ENCODE measurements around the gene CHCHD3.

Gene CHCHD3

DNA sequence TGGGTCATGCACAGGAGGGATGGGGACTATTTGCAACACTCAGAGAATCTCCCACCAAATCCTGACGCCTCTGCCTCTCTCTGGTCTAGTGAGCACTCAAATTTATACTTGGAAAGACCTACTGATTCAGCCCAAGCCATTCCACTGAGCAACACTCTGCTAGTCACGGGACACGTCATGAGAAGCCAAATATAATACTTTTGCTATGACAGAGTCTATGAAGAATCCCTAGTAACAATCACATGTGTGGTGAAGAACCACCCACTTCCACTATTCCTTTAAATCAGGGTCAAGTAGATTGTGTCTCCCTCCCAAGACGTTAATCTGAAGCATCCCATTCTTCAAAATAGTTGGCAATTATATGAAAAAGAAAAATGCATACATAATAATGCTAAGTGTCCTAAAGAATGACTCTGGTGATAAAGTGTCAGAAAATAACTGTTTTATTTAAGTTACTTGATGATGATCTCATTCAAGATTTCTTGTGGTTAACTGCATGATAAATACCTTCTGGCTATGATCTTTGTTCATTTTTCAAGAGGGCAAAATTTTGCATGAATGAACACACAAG, 28.5 kb downstream of the CHCHD3 start:
- Histone ChIP-seq H3K9ac (ENCODE audit: low read length) (no peak overlapping the region), H3K9me3 (ENCODE audit: low read length) (no peaks in the 10 kb centered on the region), H3K36me3 (ENCODE audit: insufficient read depth, low read length) (no peaks in the 10 kb centered on the region), H3K4me3 (ENCODE audit: low read depth in 1 of 2, low read length in 2 of 2) (no peak overlapping the region), H3K27me3 (ENCODE audit: control insufficient read depth in 1 of 2, insufficient read depth in 2 of 2, low read length in 2 of 2) (no peaks in the 10 kb centered on the region), H3K27ac (ENCODE audit: low read depth, low read length) (no peak overlapping the region), H3K4me1 (ENCODE audit: insufficient read depth, low read length) (peaks cover 35% of the 10 kb centered on the region)

DNA sequence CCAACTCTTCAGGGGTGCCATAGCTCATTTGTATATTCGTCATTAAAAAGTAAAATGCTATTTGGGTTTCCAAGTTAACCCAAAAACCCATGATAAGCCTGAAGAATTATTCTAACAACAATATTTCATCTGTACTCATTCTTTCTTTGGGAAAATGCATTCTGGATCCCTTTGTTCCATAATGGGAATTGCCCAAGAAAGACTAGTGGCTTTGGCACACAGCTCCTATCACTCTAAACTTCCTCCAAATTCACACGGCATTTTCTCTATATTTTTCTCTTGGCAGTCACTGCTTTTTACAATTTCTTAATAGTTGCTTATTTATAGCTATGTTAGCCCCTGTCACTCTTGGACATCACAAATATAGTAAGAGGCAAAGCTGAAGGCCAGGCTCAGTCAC, 29.1 kb downstream of the CHCHD3 start:
- no peaks in the 10 kb centered on the region for H3K27me3 ChIP-seq (ENCODE audit: control insufficient read depth in 1 of 2, insufficient read depth in 2 of 2, low read length in 2 of 2)
- no peak overlapping the region for H3K9ac ChIP-seq (ENCODE audit: low read length)
- H3K4me3 ChIP-seq (ENCODE audit: low read depth in 1 of 2, low read length in 2 of 2): no peak overlapping the region
- no peaks in the 10 kb centered on the region for H3K36me3 ChIP-seq (ENCODE audit: insufficient read depth, low read length)
- H3K4me1 ChIP-seq (ENCODE audit: insufficient read depth, low read length): peaks cover 35% of the 10 kb centered on the region
- H3K27ac ChIP-seq (ENCODE audit: low read depth, low read length): no peak overlapping the region
- no peaks in the 10 kb centered on the region for H3K9me3 ChIP-seq (ENCODE audit: low read length)

DNA sequence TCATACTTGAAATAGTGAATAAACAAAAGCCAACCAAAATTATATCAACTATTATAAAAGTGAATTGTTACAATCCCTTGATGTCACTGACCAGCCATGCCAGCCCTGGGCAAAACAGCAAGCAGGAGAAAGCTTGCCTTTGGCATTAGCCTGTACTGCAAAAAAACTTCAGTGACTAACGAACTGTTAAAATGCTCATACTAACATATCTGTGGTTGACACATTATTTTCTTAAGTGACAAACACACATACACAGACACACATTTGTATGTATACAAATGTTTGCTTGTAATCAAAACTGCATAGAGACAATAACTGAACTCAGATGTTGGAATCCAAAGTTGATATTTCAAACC, 29.5 kb downstream of the CHCHD3 start:
- Histone ChIP-seq H3K9ac (ENCODE audit: low read length) (no peak overlapping the region), H3K4me1 (ENCODE audit: insufficient read depth, low read length) (peaks cover 35% of the 10 kb centered on the region), H3K27ac (ENCODE audit: low read depth, low read length) (no peak overlapping the region), H3K9me3 (ENCODE audit: low read length) (no peaks in the 10 kb centered on the region), H3K4me3 (ENCODE audit: low read depth in 1 of 2, low read length in 2 of 2) (no peak overlapping the region), H3K36me3 (ENCODE audit: insufficient read depth, low read length) (no peaks in the 10 kb centered on the region), H3K27me3 (ENCODE audit: control insufficient read depth in 1 of 2, insufficient read depth in 2 of 2, low read length in 2 of 2) (no peaks in the 10 kb centered on the region)

DNA sequence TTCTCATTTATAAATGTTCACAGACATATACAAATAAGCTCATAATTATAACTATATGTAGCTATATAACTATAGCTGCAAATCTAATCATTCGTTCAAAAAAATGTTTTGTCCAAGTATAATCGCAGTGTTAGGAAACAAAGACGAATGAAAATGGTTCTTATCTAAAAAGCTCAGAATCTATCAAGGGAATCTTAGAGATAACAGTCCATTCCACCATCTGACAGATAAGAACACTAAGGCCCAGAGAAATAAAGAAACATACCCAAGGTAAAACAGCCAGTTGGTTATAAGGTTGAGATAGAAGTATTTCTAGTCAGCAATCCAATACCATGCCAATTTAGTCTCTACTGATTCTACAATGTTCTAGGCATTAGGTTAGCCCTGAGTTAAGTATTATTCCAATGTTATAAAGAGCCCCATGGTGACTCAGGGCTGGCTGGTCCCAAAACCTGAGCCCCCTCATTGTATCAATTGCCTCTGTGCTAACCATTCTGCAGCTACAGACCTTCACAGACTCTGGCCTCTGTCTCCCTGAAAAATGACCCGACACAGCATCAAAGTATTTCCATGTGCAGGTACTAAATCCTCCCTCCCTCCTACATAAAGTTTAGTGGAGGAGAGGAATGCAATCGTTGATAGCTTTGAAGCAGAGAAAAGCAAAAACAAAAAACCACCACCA, 30.0 kb downstream of the CHCHD3 start:
- Histone ChIP-seq H3K9ac (ENCODE audit: low read length) (no peak overlapping the region), H3K27me3 (ENCODE audit: control insufficient read depth in 1 of 2, insufficient read depth in 2 of 2, low read length in 2 of 2) (no peaks in the 10 kb centered on the region), H3K9me3 (ENCODE audit: low read length) (no peaks in the 10 kb centered on the region), H3K4me1 (ENCODE audit: insufficient read depth, low read length) (peaks cover 35% of the 10 kb centered on the region), H3K36me3 (ENCODE audit: insufficient read depth, low read length) (no peaks in the 10 kb centered on the region), H3K4me3 (ENCODE audit: low read depth in 1 of 2, low read length in 2 of 2) (no peak overlapping the region), H3K27ac (ENCODE audit: low read depth, low read length) (no peak overlapping the region)

DNA sequence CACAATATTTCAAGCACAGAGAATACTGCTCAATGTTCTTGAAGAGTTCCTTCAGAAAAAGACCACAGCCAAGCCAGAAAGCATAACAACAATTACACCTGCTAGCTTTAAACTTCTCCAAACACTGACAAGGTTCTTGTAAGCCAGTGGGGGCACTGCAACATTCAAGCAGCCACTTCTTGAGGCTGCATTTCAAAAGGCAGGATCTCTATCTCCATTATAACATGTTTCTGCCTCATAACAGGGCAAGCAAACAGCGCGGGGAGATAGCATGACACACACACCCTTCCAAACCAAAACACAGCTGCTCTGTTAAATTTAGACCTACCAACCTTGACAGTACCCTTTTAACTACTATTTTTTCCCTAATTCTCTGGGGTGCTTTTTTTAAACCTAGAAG, 30.8 kb downstream of the CHCHD3 start:
- peaks cover 30% of the 10 kb centered on the region for H3K4me1 ChIP-seq (ENCODE audit: insufficient read depth, low read length)
- H3K27me3 ChIP-seq (ENCODE audit: control insufficient read depth in 1 of 2, insufficient read depth in 2 of 2, low read length in 2 of 2): no peaks in the 10 kb centered on the region

DNA sequence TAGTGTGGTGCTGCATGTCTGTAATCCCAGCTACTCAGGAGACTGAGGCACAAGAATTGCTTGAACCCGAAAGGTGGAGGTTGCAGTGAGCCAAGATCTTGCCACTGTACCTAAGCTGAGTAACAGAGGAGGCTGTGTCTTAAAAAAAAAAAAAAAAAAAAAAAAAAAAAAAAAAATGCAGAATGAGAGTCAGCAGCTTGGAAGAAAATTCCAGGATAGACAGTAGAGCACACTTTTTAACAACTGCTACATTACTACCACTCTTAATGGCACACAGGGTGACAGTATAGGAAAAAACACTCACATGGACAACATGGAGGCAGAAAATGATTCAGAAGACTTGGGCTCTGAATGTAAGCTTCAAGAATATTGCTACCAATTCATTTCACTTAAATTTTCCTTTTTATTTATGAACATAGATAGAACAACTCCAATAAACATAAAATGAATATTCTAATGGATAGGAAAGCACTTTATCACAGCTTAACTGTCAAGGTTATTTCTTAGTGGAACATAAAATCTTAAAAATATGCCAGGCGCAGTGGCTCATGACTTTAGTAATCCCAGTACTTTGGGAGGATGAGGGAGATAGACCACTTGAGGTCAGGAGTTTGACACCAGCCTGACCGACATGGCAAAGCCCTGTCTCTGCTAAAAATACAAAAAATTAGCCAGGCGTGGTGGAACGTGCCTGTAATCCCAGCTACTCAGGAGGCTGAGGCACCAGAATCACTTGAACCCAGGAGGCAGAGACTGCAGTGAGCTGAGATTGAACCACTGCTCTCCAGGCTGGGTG, 31.5 kb downstream of the CHCHD3 start:
- no peaks in the 10 kb centered on the region for H3K27me3 ChIP-seq (ENCODE audit: control insufficient read depth in 1 of 2, insufficient read depth in 2 of 2, low read length in 2 of 2)
- no peak overlapping the region for H3K27ac ChIP-seq (ENCODE audit: low read depth, low read length)
- peaks cover 27% of the 10 kb centered on the region for H3K4me1 ChIP-seq (ENCODE audit: insufficient read depth, low read length)
- no peak overlapping the region for H3K9ac ChIP-seq (ENCODE audit: low read length)
- H3K9me3 ChIP-seq (ENCODE audit: low read length): no peaks in the 10 kb centered on the region
- H3K4me3 ChIP-seq (ENCODE audit: low read depth in 1 of 2, low read length in 2 of 2): no peak overlapping the region
- H3K36me3 ChIP-seq (ENCODE audit: insufficient read depth, low read length): no peaks in the 10 kb centered on the region

More for the DNA sequence above, 30.8 kb downstream of the CHCHD3 start:
- no peak overlapping the region for H3K9ac ChIP-seq (ENCODE audit: low read length)
- no peak overlapping the region for H3K27ac ChIP-seq (ENCODE audit: low read depth, low read length)
- H3K4me3 ChIP-seq (ENCODE audit: low read depth in 1 of 2, low read length in 2 of 2): no peak overlapping the region
- H3K9me3 ChIP-seq (ENCODE audit: low read length): no peaks in the 10 kb centered on the region
- no peaks in the 10 kb centered on the region for H3K36me3 ChIP-seq (ENCODE audit: insufficient read depth, low read length)

DNA sequence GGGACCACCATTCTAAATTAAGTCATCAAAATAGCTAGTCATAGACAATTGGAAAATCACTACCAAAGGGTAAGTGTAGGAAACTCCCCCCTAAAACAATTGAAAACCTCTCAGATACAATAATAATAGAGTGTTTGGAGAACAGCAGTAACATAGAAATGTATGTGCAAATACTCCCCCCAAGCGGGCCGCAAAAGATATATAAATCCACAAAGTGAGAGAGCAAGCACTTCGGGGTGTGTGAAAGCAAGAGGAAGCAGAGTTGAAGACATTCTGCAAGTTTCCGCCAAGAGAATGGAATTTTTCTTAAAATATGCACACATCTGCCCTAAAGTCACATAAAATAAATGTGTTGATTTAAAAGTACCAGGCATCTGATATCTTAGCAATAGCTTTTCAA, 33.3 kb downstream of the CHCHD3 start:
- no peak overlapping the region for H3K9ac ChIP-seq (ENCODE audit: low read length)
- no peak overlapping the region for H3K4me3 ChIP-seq (ENCODE audit: low read depth in 1 of 2, low read length in 2 of 2)
- H3K27me3 ChIP-seq (ENCODE audit: control insufficient read depth in 1 of 2, insufficient read depth in 2 of 2, low read length in 2 of 2): no peaks in the 10 kb centered on the region
- H3K9me3 ChIP-seq (ENCODE audit: low read length): no peaks in the 10 kb centered on the region
- H3K36me3 ChIP-seq (ENCODE audit: insufficient read depth, low read length): no peaks in the 10 kb centered on the region
- peaks cover 21% of the 10 kb centered on the region for H3K4me1 ChIP-seq (ENCODE audit: insufficient read depth, low read length)
- H3K27ac ChIP-seq (ENCODE audit: low read depth, low read length): no peak overlapping the region

DNA sequence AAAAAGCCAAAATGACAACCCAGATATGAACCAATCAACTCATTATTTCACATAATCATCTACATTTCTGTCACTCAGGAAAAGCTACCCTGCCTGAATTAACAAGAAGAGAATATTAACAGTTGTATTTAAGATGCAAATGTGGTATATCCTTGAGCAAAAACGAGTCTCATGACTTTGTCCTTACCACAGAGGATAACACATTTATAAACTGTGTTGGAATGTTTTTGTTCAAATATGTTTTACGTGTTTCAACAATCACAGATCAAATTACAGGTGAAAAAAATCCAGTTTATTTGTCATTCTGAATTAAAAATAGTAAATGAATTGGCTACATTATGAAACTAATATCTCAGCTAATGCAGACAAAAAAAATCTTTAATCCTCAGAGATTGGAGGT, 34.6 kb downstream of the CHCHD3 start:
- H3K9me3 ChIP-seq (ENCODE audit: low read length): no peaks in the 10 kb centered on the region
- H3K27ac ChIP-seq (ENCODE audit: low read depth, low read length): no peak overlapping the region
- H3K9ac ChIP-seq (ENCODE audit: low read length): no peak overlapping the region
- peaks cover 8% of the 10 kb centered on the region for H3K4me1 ChIP-seq (ENCODE audit: insufficient read depth, low read length)
- no peaks in the 10 kb centered on the region for H3K27me3 ChIP-seq (ENCODE audit: control insufficient read depth in 1 of 2, insufficient read depth in 2 of 2, low read length in 2 of 2)
- H3K4me3 ChIP-seq (ENCODE audit: low read depth in 1 of 2, low read length in 2 of 2): no peak overlapping the region
- no peaks in the 10 kb centered on the region for H3K36me3 ChIP-seq (ENCODE audit: insufficient read depth, low read length)

DNA sequence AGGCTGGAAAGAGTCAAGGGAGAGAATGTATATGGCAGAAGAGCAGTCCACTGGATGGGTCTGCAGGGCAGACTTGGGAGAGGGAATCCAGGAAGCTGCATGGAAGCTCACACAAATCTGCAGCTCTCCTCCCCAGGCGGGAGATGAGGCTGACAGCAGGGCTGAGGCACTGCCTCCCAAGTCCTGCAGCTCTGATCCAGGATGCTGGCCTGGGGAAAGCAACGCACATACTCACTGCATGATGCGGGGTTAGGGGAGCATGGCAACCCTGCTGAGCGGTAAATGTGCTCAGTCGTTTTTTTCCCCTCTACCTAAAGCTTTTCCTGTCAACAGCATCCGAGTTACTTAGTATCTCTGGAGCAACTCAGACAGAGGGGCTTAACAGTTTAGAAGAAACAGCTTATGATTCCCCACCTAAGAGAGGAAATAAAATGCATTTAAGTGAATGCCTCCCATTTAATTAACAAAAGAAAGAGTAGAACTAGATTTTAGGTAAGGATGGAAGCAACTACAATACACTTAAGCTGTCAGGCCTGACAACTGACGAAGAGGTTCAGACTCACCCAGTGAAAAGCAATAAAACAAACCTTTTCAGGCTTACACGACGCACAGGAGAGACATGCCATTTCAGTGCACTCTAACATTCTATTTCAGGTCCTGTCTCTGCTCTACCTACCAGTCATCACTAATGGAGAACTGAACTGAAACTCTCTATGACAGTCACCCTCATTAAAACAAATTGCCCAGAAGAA, 37.0 kb downstream of the CHCHD3 start:
- no peak overlapping the region for H3K27ac ChIP-seq (ENCODE audit: low read depth, low read length)
- no peak overlapping the region for H3K4me3 ChIP-seq (ENCODE audit: low read depth in 1 of 2, low read length in 2 of 2)
- no peaks in the 10 kb centered on the region for H3K27me3 ChIP-seq (ENCODE audit: control insufficient read depth in 1 of 2, insufficient read depth in 2 of 2, low read length in 2 of 2)
- no peaks in the 10 kb centered on the region for H3K9me3 ChIP-seq (ENCODE audit: low read length)
- H3K4me1 ChIP-seq (ENCODE audit: insufficient read depth, low read length): no peaks in the 10 kb centered on the region
- no peak overlapping the region for H3K9ac ChIP-seq (ENCODE audit: low read length)
- H3K36me3 ChIP-seq (ENCODE audit: insufficient read depth, low read length): no peaks in the 10 kb centered on the region

DNA sequence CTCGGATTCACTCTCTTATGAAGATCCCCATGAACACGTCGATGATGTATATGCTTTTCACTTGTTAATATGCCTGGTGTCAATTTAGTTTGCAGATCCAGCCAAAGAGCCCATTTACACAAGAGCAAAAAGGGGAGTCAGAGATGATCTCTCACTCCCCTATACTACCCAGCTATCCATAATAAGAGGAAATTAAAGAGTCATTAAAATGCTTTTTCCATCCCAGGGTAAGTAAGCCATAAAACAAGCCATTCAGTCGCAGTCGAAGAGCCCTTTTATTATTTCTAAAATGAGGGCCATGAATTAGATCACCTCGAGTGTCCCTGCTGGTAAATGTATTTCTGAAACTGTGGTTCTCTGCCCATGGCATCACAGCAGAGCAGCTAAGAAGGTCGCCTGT, 41.2 kb downstream of the CHCHD3 start:
- H3K27ac ChIP-seq (ENCODE audit: low read depth, low read length): no peak overlapping the region
- H3K27me3 ChIP-seq (ENCODE audit: control insufficient read depth in 1 of 2, insufficient read depth in 2 of 2, low read length in 2 of 2): no peaks in the 10 kb centered on the region
- no peaks in the 10 kb centered on the region for H3K4me1 ChIP-seq (ENCODE audit: insufficient read depth, low read length)
- no peaks in the 10 kb centered on the region for H3K9me3 ChIP-seq (ENCODE audit: low read length)
- no peak overlapping the region for H3K9ac ChIP-seq (ENCODE audit: low read length)
- no peak overlapping the region for H3K4me3 ChIP-seq (ENCODE audit: low read depth in 1 of 2, low read length in 2 of 2)
- no peaks in the 10 kb centered on the region for H3K36me3 ChIP-seq (ENCODE audit: insufficient read depth, low read length)

DNA sequence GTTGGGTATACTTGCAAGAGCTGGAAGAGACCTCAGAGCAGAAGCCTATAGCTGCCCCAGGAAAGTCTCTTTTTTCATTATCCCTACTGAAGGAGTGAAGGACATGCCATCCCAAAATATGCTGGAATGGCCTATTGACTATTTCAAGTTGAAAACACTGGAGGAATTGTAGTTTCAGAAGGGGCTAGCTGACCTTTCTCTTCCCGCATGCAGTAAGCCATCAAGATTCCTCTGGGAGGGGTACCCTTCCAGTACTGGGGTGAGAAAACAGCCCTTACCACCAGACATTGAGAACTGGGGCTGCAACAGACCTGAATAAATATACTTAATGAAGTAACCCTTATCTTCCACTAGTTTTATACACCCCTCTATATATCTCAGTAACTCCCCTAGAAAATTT, 41.7 kb downstream of the CHCHD3 start:
- no peak overlapping the region for H3K27ac ChIP-seq (ENCODE audit: low read depth, low read length)
- no peaks in the 10 kb centered on the region for H3K36me3 ChIP-seq (ENCODE audit: insufficient read depth, low read length)
- no peak overlapping the region for H3K4me3 ChIP-seq (ENCODE audit: low read depth in 1 of 2, low read length in 2 of 2)
- H3K27me3 ChIP-seq (ENCODE audit: control insufficient read depth in 1 of 2, insufficient read depth in 2 of 2, low read length in 2 of 2): no peaks in the 10 kb centered on the region
- no peak overlapping the region for H3K9ac ChIP-seq (ENCODE audit: low read length)
- H3K9me3 ChIP-seq (ENCODE audit: low read length): no peaks in the 10 kb centered on the region
- no peaks in the 10 kb centered on the region for H3K4me1 ChIP-seq (ENCODE audit: insufficient read depth, low read length)
